NCI-H1417 (cell line): ENCODE measurements around the gene IZUMO3.
"Not testable (repeated sequence)": the region's sequence is repeated elsewhere in the genome, so short reads cannot be mapped to it uniquely, and the experiment has no call there.

Experiments
- DNase-seq, 3 experiments: peaks; one replicate each; lab custom pipeline; 2025; lab: John Stamatoyannopoulos, UW

Gene IZUMO3

GRCh38 chr9:24545847-24546522 is at the start of gene IZUMO3:
Gene IZUMO3 (minus strand): TSS chr9:24545897. CDS start chr9:24545649, 248 bp downstream.
- no peak for DNase-seq

GRCh38 chr9:24594234-24594850 is 48.6 kb upstream of the IZUMO3 start:
- no peak for DNase-seq

- DNase-seq = no peak
These were observed 44.7 kb upstream of the IZUMO3 start for GRCh38 chr9:24590432-24590831.

GRCh38 chr9:24587883-24588282 is 42.2 kb upstream of the IZUMO3 start:
- DNase-seq = no peak

GRCh38 chr9:24582146-24583126 is 36.7 kb upstream of the IZUMO3 start:
- peak in 1 of 3 experiments; percentile 66 for DNase-seq

GRCh38 chr9:24580005-24580404 is 34.3 kb upstream of the IZUMO3 start:
- DNase-seq = not testable (repeated sequence)

GRCh38 chr9:24572406-24572805 is 26.7 kb upstream of the IZUMO3 start:
- DNase-seq = no peak

- DNase-seq = no peak
These were observed 16.3 kb upstream of the IZUMO3 start for GRCh38 chr9:24561957-24562356.

GRCh38 chr9:24553183-24553552 is 7.5 kb upstream of the IZUMO3 start:
- DNase-seq = peak in 1 of 3 experiments; percentile 19

- DNase-seq = peak in 1 of 3 experiments; percentile 23
These were observed 7.0 kb upstream of the IZUMO3 start for GRCh38 chr9:24552526-24553182.

GRCh38 chr9:24545285-24545684 is 412 bp downstream of the IZUMO3 start:
- DNase-seq = no peak

- no peak for DNase-seq
These were observed 27.2 kb downstream of the IZUMO3 start for GRCh38 chr9:24518545-24518944.

GRCh38 chr9:24516463-24516862 is 29.2 kb downstream of the IZUMO3 start:
- DNase-seq = no peak

- no peak for DNase-seq
These were observed 35.8 kb downstream of the IZUMO3 start for GRCh38 chr9:24509850-24510249.

GRCh38 chr9:24504521-24504920 is 41.2 kb downstream of the IZUMO3 start:
- no peak for DNase-seq

- DNase-seq = no peak
These were observed 43.3 kb downstream of the IZUMO3 start for GRCh38 chr9:24502206-24502937.

GRCh38 chr9:24500761-24501160 is 44.9 kb downstream of the IZUMO3 start:
- no peak for DNase-seq

- DNase-seq = no peak
These were observed 47.1 kb downstream of the IZUMO3 start for GRCh38 chr9:24498632-24499031.

GRCh38 chr9:24497671-24498070 is 48.0 kb downstream of the IZUMO3 start:
- DNase-seq = no peak
